HG03108 (cell line): ENCODE data around the gene PROM2.

ENCODE experiments used
- ATAC-seq: cut with Tn5 transposase; IDR thresholded peaks from one replicate; pipeline ENCODE4 v1.9.1; 2021; ENCODE audit warnings: moderate library complexity; ENCODE audit not compliant: unreplicated experiment

The PROM2 gene

GRCh38 chr2:95336406-95336805 is 62.2 kb downstream of the PROM2 start:
- ATAC-seq, result no peak

DNA sequence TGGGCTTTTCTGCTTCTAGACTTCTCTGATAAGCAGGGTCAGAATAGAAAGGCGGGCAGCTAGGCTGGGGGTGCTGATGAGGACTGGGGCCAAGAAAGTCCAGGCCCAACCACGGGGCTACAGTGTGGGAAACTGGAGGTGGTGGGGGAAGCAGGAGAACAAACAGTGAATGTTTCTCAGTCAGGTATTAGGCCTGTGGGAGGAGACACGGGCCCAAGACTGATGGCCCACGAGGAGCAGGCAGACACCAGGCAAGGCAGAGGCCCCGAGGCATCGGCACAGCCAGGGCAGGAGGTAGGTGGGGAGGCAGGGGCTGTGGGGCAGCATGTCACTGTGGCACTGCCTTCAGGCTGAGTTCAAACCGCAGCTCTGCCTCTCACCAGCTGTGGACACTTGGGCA is 63.6 kb downstream of the PROM2 start:
- ATAC-seq, result no peak
